Measurements from ENCODE around the gene GGT7. TPM values are rescaled to one million over a fixed set of nuclear protein-coding genes. Genes with fewer than 3 reads are reported as not detected.
"Not testable (repeated sequence)": the region's sequence is repeated elsewhere in the genome, so short reads cannot be mapped to it uniquely, and the experiment has no call there.

Gene GGT7, protein sequence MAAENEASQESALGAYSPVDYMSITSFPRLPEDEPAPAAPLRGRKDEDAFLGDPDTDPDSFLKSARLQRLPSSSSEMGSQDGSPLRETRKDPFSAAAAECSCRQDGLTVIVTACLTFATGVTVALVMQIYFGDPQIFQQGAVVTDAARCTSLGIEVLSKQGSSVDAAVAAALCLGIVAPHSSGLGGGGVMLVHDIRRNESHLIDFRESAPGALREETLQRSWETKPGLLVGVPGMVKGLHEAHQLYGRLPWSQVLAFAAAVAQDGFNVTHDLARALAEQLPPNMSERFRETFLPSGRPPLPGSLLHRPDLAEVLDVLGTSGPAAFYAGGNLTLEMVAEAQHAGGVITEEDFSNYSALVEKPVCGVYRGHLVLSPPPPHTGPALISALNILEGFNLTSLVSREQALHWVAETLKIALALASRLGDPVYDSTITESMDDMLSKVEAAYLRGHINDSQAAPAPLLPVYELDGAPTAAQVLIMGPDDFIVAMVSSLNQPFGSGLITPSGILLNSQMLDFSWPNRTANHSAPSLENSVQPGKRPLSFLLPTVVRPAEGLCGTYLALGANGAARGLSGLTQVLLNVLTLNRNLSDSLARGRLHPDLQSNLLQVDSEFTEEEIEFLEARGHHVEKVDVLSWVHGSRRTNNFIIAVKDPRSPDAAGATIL
- 10 to 100 TPM; 15.0 to 20.2 TPM for total RNA-seq
- 14.4 to 19.7 reads per million in 2 donors for total RNA-seq

DNA sequence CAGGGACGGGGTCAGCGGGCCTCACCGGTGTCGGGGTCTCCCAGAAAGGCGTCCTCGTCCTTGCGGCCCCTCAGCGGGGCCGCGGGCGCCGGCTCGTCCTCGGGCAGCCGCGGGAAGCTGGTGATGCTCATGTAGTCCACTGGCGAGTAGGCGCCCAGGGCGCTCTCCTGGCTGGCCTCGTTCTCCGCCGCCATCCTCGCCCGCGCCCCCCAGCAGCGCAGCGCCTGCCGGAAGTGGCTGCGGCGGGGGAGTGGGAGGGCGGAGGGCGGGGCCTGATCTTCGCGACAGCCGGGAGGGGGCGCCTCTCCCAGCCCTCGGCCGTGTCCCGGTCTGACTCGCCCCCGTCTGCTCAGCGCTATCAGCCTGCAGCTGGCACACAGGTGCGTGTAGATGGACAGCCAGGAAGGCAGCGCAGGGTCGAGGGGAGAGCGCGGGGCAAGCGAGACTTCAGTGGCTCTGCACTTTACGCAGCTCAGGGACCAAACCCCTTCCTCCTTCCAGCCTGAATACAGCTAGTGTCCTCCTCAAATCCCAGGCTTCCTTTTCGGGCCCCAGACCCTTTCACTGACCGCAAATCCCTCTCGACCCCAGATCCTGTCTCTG lies at the start of gene GGT7:
GGT7 (minus strand) TSS at position 235 of the 603 bp plus-strand sequence; CDS start at position 194, 41 bp downstream.
- peaks cover 2% of the 10 kb centered on the region for H3K36me3 Mint-ChIP-seq (ENCODE audit: low read depth)

DNA sequence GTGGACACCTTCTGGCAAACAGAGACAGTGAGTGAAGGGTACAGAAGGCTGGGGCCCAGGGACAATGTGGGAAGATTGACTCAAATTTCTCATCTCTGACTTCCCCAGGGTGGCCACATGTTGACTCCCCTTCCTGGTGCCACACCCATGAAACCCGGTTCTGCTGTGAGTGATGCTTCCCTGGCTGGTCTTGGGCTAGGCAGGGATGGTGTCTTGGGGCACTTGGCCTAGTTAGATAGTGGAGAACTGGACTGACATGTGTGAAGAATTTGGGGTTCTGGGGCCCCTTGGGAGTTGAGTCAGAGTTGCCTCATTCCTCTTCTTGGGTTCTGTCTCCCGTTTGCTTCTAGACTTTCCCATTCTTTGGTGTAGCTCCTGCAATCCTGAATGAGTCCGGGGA lies 48.8 kb upstream of the GGT7 start:
- H3K27me3 Mint-ChIP-seq: no peaks in the 10 kb centered on the region
- H3K4me1 Mint-ChIP-seq: peaks cover 25% of the 10 kb centered on the region
- ATAC-seq (no peak), DNase-seq (no peak)
- H3K36me3 Mint-ChIP-seq (ENCODE audit: low read depth): no peaks in the 10 kb centered on the region
- H3K9me3 ChIP-seq (ENCODE audit: control insufficient read depth, low read length, poor library complexity, severe bottlenecking): no peaks in the 10 kb centered on the region
- no peak overlapping the region for H3K4me3 Mint-ChIP-seq
- H3K27ac Mint-ChIP-seq: no peak overlapping the region

More for the DNA sequence above, at the start of gene GGT7:
- DNase-seq: peak; percentile 82 to 87 (median 85)
- peaks cover 55% of the 10 kb centered on the region for H3K4me1 Mint-ChIP-seq
- H3K4me3 Mint-ChIP-seq: peak within 1 kb of the TSS; percentile 92
- peak; percentile 69 for ATAC-seq
- peak within 1 kb of the TSS; percentile 90 for H3K27ac Mint-ChIP-seq
- no peaks in the 10 kb centered on the region for H3K9me3 ChIP-seq (ENCODE audit: control insufficient read depth, low read length, poor library complexity, severe bottlenecking)
- no peaks in the 10 kb centered on the region for H3K27me3 Mint-ChIP-seq

DNA sequence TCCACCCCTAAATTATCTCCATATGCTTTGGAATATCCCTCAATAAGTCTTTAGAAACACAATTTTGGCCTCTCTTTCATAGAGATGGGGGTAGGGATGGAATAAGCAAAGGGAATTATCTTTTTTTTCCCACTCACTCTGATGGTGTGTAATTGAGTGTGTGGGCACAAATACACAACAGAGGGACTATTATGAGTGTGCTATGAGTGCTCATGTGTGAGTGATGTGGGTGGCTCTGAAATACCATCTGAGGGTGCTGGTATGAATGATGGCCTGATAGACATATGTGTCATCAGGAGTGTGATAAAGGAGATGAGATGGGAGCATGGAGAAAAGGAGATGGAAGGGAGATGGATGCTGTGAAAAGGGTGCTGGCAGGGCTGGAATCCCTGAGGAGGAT lies 47.4 kb upstream of the GGT7 start:
- ATAC-seq: no peak
- Mint-ChIP-seq H3K27ac (no peak overlapping the region), H3K4me3 (no peak overlapping the region)

DNA sequence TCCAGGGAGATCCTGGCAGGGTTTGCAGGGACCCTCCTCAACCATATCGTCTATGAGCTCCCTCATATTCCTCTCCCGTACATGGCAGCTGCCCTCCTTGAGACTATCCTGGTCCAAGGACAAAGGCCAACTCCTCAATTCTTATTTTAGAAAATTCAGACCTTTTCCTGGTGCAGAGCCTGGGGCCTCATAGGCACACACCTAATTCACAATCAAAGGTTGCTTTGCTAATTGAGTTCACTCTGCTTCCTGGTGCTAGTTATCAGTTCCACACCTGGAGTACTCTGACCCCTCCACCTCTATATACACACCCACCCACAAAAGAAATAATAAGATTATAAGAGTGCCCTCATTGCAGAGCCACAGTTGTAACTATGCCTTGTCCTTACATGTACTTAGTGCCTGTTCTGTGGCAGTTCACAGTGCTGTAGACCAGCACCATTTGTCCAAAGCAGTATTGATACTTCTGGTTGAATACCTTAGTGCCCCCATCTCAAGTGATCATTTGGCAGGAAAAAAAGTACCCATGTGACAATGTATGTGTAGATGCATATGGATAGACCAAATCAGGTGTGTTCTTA lies 44.2 kb upstream of the GGT7 start:
- H3K4me1 Mint-ChIP-seq: peaks cover 30% of the 10 kb centered on the region
- no peak overlapping the region for H3K4me3 Mint-ChIP-seq
- no peak for DNase-seq
- no peak for ATAC-seq
- no peaks in the 10 kb centered on the region for H3K27me3 Mint-ChIP-seq
- H3K9me3 ChIP-seq (ENCODE audit: control insufficient read depth, low read length, poor library complexity, severe bottlenecking): no peaks in the 10 kb centered on the region
- no peak overlapping the region for H3K27ac Mint-ChIP-seq
- peaks cover 2% of the 10 kb centered on the region for H3K36me3 Mint-ChIP-seq (ENCODE audit: low read depth)

More for the DNA sequence above, 47.4 kb upstream of the GGT7 start:
- no peaks in the 10 kb centered on the region for H3K9me3 ChIP-seq (ENCODE audit: control insufficient read depth, low read length, poor library complexity, severe bottlenecking)
- peaks cover 26% of the 10 kb centered on the region for H3K4me1 Mint-ChIP-seq
- DNase-seq: no peak
- no peaks in the 10 kb centered on the region for H3K27me3 Mint-ChIP-seq
- H3K36me3 Mint-ChIP-seq (ENCODE audit: low read depth): no peaks in the 10 kb centered on the region

DNA sequence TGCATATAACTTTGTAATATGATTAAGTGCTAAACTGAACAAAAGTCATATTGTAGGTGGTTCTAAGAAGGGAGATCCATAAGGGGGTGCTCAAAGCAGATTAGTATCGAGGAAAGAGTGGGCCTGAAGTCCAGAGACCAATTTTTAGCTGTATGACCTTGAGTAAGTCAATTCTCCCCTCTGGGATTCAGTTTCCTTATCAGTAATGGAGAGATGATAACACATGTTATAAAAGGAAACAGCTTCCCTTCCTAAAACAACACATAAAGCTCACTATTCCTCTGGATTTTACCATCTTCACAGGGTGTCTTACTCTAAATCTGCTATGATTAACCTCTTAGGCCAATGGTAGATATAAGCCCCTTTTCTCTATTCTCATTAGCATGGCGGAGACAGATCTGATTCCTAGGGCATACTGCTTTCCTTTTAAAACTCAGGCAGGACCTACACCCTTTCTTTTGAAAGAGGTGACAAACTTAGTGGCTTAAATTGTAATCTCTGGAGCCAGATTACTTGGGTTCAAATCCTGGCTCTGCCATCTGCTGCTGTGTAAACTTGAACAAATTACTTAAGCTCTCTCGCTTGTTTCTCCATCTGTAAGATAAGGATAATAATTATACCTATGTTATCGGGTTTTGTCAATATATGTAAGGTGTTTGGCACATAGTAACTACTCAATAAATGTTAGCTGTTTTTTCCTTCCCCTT lies 43.2 kb upstream of the GGT7 start:
- no peak for ATAC-seq
- peaks cover 2% of the 10 kb centered on the region for H3K36me3 Mint-ChIP-seq (ENCODE audit: low read depth)
- peak overlapping the region; percentile 8 for H3K27ac Mint-ChIP-seq

DNA sequence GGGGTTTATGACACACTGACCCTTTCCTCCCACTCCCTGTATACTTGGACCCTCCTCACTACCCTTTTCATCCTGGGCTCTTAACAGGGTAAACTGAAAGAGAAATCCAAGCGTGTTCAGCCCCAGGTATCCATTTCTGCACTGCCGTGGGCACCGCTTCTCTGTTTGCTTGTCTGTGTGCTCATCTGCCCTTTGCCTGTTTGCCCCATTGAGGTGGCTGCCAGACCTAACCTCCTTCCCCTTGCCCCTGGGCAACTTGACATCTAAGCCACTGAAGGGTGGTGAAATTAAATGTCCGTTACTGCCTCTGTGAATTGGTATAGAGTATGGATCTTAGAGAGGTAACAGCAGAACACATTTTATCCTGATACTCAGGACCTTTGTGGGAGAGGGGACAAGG lies 42.5 kb upstream of the GGT7 start:
- ATAC-seq: no peak
- Mint-ChIP-seq H3K27ac (peak overlapping the region; percentile 8), H3K4me3 (no peak overlapping the region), H3K4me1 (peaks cover 30% of the 10 kb centered on the region), H3K27me3 (no peaks in the 10 kb centered on the region), H3K36me3 (ENCODE audit: low read depth) (peaks cover 2% of the 10 kb centered on the region)
- no peaks in the 10 kb centered on the region for H3K9me3 ChIP-seq (ENCODE audit: control insufficient read depth, low read length, poor library complexity, severe bottlenecking)
- DNase-seq: no peak

More for the DNA sequence above, 43.2 kb upstream of the GGT7 start:
- no peaks in the 10 kb centered on the region for H3K9me3 ChIP-seq (ENCODE audit: control insufficient read depth, low read length, poor library complexity, severe bottlenecking)
- H3K27me3 Mint-ChIP-seq: no peaks in the 10 kb centered on the region
- peaks cover 30% of the 10 kb centered on the region for H3K4me1 Mint-ChIP-seq
- H3K4me3 Mint-ChIP-seq: no peak overlapping the region
- no peak for DNase-seq

DNA sequence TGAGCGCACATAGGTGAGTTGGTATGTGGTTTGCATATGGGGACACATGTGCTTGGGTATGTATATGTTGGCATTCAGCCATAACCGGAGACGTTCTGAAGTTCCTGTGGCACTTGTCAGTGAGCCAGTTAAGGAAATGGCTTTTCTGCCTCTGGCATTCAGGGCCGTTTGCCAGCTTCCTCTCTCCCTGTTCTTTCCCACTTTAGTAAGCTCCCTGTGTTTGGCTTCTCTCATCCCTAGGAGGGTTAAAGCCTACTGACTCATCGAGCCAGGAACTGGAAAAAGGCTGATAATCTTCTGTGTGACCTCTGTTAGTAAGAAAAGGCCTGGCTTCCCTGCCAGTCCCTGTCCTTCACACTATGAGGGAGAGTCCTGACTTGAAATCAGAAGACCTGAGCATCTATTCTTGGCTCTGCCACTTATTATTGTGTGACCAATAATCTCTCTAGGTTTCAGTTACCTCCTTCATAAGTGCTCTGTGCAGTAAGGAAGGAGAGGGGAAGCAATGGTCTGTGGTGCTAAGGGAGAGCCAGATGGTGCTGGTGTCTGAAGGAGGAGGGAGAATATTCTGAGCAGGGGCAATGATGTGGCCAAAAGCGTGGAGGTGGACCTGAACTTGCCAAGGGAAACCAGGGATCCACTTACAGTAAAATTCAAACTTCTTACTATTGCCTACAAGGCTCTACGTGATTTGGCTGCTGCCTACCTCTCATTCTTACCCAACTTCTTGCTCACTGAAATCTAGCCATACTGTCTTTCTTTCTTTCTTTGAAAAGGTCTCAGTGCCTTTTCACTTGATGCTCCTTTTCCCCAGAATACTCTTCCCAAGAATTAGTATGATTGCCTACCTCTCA lies 35.2 kb upstream of the GGT7 start:
- Mint-ChIP-seq H3K27ac (no peak overlapping the region), H3K36me3 (ENCODE audit: low read depth) (peaks cover 3% of the 10 kb centered on the region), H3K4me1 (peaks cover 9% of the 10 kb centered on the region), H3K4me3 (no peak overlapping the region), H3K27me3 (no peaks in the 10 kb centered on the region)
- ATAC-seq: no peak
- no peaks in the 10 kb centered on the region for H3K9me3 ChIP-seq (ENCODE audit: control insufficient read depth, low read length, poor library complexity, severe bottlenecking)
- no peak for DNase-seq

DNA sequence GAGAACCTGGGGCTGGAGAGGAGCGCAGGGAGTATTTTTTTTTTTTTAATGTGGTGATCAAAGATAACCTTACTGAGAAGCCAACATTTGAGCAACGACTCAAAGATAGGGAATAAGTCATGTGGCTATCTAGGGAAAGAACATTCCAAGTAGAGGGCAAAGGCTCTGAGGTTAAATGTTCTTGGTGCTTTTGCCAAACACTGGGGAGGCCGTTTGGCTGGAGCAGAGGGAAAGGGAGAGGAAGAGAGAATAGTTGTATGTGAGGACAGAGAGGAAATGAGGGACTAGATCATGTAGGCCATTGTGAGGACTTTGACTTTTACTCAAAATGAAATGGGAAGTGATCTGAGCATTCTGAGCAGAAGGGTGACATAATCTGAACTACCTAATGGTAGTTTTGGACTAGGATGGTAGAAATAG lies 31.6 kb upstream of the GGT7 start:
- Mint-ChIP-seq H3K27me3 (no peaks in the 10 kb centered on the region), H3K4me1 (peaks cover 9% of the 10 kb centered on the region), H3K4me3 (no peak overlapping the region), H3K27ac (no peak overlapping the region), H3K36me3 (ENCODE audit: low read depth) (peaks cover 7% of the 10 kb centered on the region)
- DNase-seq (no peak), ATAC-seq (no peak)
- no peaks in the 10 kb centered on the region for H3K9me3 ChIP-seq (ENCODE audit: control insufficient read depth, low read length, poor library complexity, severe bottlenecking)

DNA sequence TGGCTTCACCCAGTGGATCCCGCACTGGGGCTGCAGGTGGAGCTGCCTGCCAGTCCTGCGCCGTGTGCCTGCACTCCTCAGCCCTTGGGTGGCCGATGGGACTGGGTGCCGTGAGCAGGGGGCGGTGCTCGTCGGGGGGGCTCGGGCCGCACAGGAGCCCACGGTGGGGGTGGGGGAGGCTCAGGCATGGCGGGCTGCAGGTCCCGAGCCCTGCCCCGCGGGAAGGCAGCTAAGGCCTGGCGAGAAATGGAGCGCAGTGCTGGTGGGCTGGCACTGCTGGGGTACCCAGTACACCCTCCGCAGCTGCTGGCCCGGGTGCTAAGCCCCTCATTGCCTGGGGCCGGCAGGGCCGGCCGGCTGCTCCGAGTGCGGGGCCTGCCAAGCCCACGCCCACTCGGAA lies 26.1 kb upstream of the GGT7 start:
- H3K27me3 Mint-ChIP-seq, H3K4me1 Mint-ChIP-seq, DNase-seq: not testable (repeated sequence)

DNA sequence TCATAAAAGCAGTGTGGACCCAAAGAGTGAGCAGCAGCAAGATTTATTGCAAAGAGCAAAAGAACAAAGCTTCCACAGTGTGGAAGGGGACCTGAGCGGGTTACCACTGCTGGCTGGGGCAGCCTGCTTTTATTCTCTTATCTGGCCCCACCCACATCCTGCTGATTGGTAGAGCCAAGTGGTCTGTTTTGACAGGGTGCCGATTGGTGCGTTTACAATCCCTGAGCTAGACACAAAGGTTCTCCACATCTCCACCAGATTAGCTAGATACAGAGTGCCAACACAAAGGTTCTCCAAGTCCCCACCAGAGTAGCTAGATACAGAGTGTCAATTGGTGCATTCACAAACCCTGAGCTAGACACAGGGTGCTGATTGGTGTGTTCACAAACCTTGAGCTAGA lies 25.5 kb upstream of the GGT7 start:
- H3K36me3 Mint-ChIP-seq (ENCODE audit: low read depth); H3K4me1 Mint-ChIP-seq; DNase-seq; H3K27me3 Mint-ChIP-seq; ATAC-seq; H3K4me3 Mint-ChIP-seq; H3K27ac Mint-ChIP-seq; H3K9me3 ChIP-seq (ENCODE audit: control insufficient read depth, low read length, poor library complexity, severe bottlenecking): not testable (repeated sequence)

More for the DNA sequence above, 26.1 kb upstream of the GGT7 start:
- not testable (repeated sequence) for H3K27ac Mint-ChIP-seq; H3K9me3 ChIP-seq (ENCODE audit: control insufficient read depth, low read length, poor library complexity, severe bottlenecking); H3K36me3 Mint-ChIP-seq (ENCODE audit: low read depth); ATAC-seq; H3K4me3 Mint-ChIP-seq

DNA sequence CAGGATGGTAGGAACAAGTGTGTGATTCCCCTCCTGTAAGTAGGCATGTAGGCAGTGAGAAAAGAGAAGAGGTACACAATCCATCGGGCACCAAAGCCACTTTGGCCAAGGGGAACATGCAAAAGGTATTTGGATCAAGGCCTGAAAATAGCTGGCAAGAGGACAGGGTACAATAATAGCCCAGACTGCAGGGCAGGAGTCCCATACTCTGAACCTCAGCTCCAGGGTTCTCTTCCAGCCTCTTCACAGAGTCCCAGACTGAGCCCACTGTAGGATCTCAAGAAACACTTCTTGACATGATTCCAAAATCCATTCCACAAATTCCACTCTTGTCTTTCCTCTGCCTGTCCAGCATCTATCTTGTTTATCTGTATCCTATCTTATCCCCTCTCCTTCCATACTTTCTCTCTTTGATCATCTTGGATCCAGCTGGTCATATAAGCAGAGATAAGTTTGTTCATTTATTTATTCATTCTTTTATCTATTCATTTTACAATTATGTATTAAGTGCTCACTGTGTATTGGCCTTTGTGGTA lies 23.5 kb upstream of the GGT7 start:
- H3K9me3 ChIP-seq (ENCODE audit: control insufficient read depth, low read length, poor library complexity, severe bottlenecking): no peaks in the 10 kb centered on the region
- Mint-ChIP-seq H3K4me1 (peaks cover 13% of the 10 kb centered on the region), H3K36me3 (ENCODE audit: low read depth) (peaks cover 4% of the 10 kb centered on the region), H3K27me3 (no peaks in the 10 kb centered on the region), H3K4me3 (no peak overlapping the region), H3K27ac (no peak overlapping the region)
- DNase-seq: no peak
- no peak for ATAC-seq

DNA sequence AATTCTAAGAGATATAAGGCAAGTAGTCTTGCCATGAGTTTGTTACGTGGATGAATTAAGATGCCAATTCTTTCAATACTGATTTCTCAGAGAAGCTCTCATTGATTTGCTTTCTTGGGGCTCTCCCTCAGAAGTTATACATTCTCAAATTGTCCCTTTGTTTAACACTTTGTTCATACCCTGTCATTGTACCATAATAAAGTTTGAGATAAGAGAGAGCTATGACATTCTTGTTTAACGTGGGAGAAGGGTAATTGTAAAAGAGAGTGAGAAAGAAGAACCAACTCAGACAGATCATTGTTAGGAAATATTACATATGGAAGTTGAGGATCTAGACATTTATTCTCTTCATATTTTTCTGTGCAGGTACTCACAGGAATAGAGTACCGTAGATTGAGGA lies 22.8 kb upstream of the GGT7 start:
- H3K27me3 Mint-ChIP-seq: no peaks in the 10 kb centered on the region
- H3K27ac Mint-ChIP-seq: no peak overlapping the region
- no peak for DNase-seq
- H3K4me1 Mint-ChIP-seq: peaks cover 19% of the 10 kb centered on the region
- peaks cover 2% of the 10 kb centered on the region for H3K36me3 Mint-ChIP-seq (ENCODE audit: low read depth)
- H3K4me3 Mint-ChIP-seq: no peak overlapping the region
- ATAC-seq: no peak
- H3K9me3 ChIP-seq (ENCODE audit: control insufficient read depth, low read length, poor library complexity, severe bottlenecking): no peaks in the 10 kb centered on the region
